ENCODE results near the gene DVL3.

- TF ChIP-seq HMGA2 (CRISPR knock-in tag; IDR thresholded peaks at IDR 0.05) = no peak
- TF ChIP-seq MAX (CRISPR knock-in tag; IDR thresholded peaks at IDR 0.05) = no peak
- no peak for TF ChIP-seq FOXP4 (CRISPR knock-in tag; IDR thresholded peaks at IDR 0.05)
- no peak for TF ChIP-seq CTCF (IDR thresholded peaks at IDR 0.05)
- no peak for TF ChIP-seq ZNF416 (CRISPR knock-in tag; IDR thresholded peaks at IDR 0.05)
- no peak for TF ChIP-seq ZNF232 (CRISPR knock-in tag; IDR thresholded peaks at IDR 0.05)
- TF ChIP-seq ZBTB21 (CRISPR knock-in tag; IDR thresholded peaks at IDR 0.05; ENCODE audit: borderline replicate concordance) = no peak
- TF ChIP-seq ZNF425 (CRISPR knock-in tag; conservative IDR thresholded peaks at IDR 0.05) = no peak
- no peak for TF ChIP-seq SP1 (CRISPR knock-in tag; conservative IDR thresholded peaks at IDR 0.05)
- no peak for TF ChIP-seq PRDM15 (CRISPR knock-in tag; IDR thresholded peaks at IDR 0.05)
Measured at GRCh38 chr3:184211718-184212117, 56.5 kb downstream of the DVL3 start.

Data from WTC11 (cell line).